ENCODE data around the gene ATP5F1C. TPM values are rescaled to one million over a fixed set of nuclear protein-coding genes. Genes with fewer than 3 reads are reported as not detected.
A peak's percentile ranks its signal among the peaks of the same experiment; 100 is the strongest.

Gene ATP5F1C
- total and polyA plus RNA-seq, 2 experiments from 2014 or later, result 269 to 416 TPM

GRCh38 chr10:7794251-7795026 is 6.5 kb downstream of the ATP5F1C start:
- Histone ChIP-seq H4K20me1 (ENCODE audit: insufficient read depth, poor library complexity, severe bottlenecking) (peaks cover 64% of the 10 kb centered on the region), H3K4me1 (ENCODE audit: insufficient read depth) (peaks cover 13% of the 10 kb centered on the region), H3K27me3 (no peaks in the 10 kb centered on the region), H3K27ac (no peak overlapping the region), H2AFZ (no peak overlapping the region), H3K9me3 (ENCODE audit: low read depth) (no peaks in the 10 kb centered on the region), H3K4me3 (no peak overlapping the region), H3K9me2 (replicated peaks; ENCODE audit: insufficient read depth) (no peaks in the 10 kb centered on the region), H3K36me3 (replicated peaks; ENCODE audit: insufficient read depth, low read depth) (no peaks in the 10 kb centered on the region), H3K79me2 (peaks cover 91% of the 10 kb centered on the region), H3K4me2 (no peak overlapping the region)
- no peak for TF ChIP-seq EZH2 (IDR thresholded peaks at IDR 0.05; ENCODE audit: borderline replicate concordance)
- TF ChIP-seq CTCF (IDR thresholded peaks at IDR 0.05; ENCODE audit: poor library complexity), result no peak
- TF ChIP-seq EZH2phosphoT487 (IDR thresholded peaks at IDR 0.05; ENCODE audit: low read depth, severe bottlenecking, unreplicated experiment), result no peak
- DNase-seq (ENCODE audit: low spot score), result no peak
- 87% methylated on average over 4 of the region's 4 CpGs for WGBS (ENCODE audit: low lambda C conversion rate, missing lambda C conversion rate)

- no peak overlapping the region for H3K4me3 ChIP-seq
- no peaks in the 10 kb centered on the region for H3K9me3 ChIP-seq (ENCODE audit: low read depth)
- peak; percentile 75 for DNase-seq (ENCODE audit: low spot score)
- no peaks in the 10 kb centered on the region for H3K36me3 ChIP-seq (replicated peaks; ENCODE audit: insufficient read depth, low read depth)
- H3K27ac ChIP-seq, result peak overlapping the region; percentile 31
- 39% methylated on average over 4 of the region's 4 CpGs for WGBS (ENCODE audit: low lambda C conversion rate, missing lambda C conversion rate)
- peaks cover 52% of the 10 kb centered on the region for H4K20me1 ChIP-seq (ENCODE audit: insufficient read depth, poor library complexity, severe bottlenecking)
- H3K27me3 ChIP-seq, result no peaks in the 10 kb centered on the region
- peaks cover 1% of the 10 kb centered on the region for H3K4me1 ChIP-seq (ENCODE audit: insufficient read depth)
- no peak for TF ChIP-seq CTCF (IDR thresholded peaks at IDR 0.05; ENCODE audit: poor library complexity)
- peak overlapping the region; percentile 38 for H3K4me2 ChIP-seq
- no peak overlapping the region for H2AFZ ChIP-seq
- no peaks in the 10 kb centered on the region for H3K9me2 ChIP-seq (replicated peaks; ENCODE audit: insufficient read depth)
- H3K79me2 ChIP-seq, result peaks cover 82% of the 10 kb centered on the region
Observed at GRCh38 chr10:7795605-7796004, 7.6 kb downstream of the ATP5F1C start.

GRCh38 chr10:7797582-7797981 is 9.6 kb downstream of the ATP5F1C start:
- peaks cover 33% of the 10 kb centered on the region for H4K20me1 ChIP-seq (ENCODE audit: insufficient read depth, poor library complexity, severe bottlenecking)
- H3K4me3 ChIP-seq, result no peak overlapping the region
- H3K4me2 ChIP-seq, result no peak overlapping the region
- no peaks in the 10 kb centered on the region for H3K27me3 ChIP-seq
- TF ChIP-seq CTCF (IDR thresholded peaks at IDR 0.05; ENCODE audit: poor library complexity), result no peak
- TF ChIP-seq EZH2 (IDR thresholded peaks at IDR 0.05; ENCODE audit: borderline replicate concordance), result no peak
- TF ChIP-seq EZH2phosphoT487 (IDR thresholded peaks at IDR 0.05; ENCODE audit: low read depth, severe bottlenecking, unreplicated experiment), result no peak
- no peaks in the 10 kb centered on the region for H3K4me1 ChIP-seq (ENCODE audit: insufficient read depth)
- no peaks in the 10 kb centered on the region for H3K9me2 ChIP-seq (replicated peaks; ENCODE audit: insufficient read depth)
- 75% methylated on average over 6 of the region's 6 CpGs for WGBS (ENCODE audit: low lambda C conversion rate, missing lambda C conversion rate)
- H3K27ac ChIP-seq, result peak overlapping the region; percentile 49
- DNase-seq (ENCODE audit: low spot score), result peak; percentile 43
- no peak overlapping the region for H2AFZ ChIP-seq
- H3K36me3 ChIP-seq (replicated peaks; ENCODE audit: insufficient read depth, low read depth), result no peaks in the 10 kb centered on the region
- H3K9me3 ChIP-seq (ENCODE audit: low read depth), result no peaks in the 10 kb centered on the region
- peaks cover 63% of the 10 kb centered on the region for H3K79me2 ChIP-seq

Measured in hepatocyte (in vitro differentiated cells).